HG03571 (cell line): ENCODE measurements around the gene RO60.

Source experiments
- ATAC-seq: cut with Tn5 transposase; IDR thresholded peaks from one replicate; pipeline ENCODE4 v1.9.1; 2021; ENCODE audit not compliant: unreplicated experiment

RO60 gene

DNA sequence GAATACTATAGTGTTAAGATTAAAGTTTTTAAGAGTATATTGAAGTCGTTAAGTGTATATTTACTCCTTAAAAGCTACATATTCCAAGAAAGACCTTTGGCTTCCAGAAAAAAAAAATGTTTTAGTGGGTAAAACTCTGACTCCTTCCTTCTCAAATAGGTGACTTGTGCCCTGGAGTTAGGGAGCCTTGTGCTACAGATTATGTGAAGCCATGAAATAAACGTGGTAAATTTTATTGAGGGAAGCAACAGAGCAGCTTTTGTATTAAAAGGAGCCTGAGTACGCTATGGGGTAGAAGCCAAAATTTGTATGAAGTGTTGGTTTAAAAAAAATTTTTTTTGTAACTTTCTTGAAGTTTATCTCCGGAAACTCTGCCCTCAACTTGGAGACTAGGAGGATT is 994 bp downstream of the RO60 start:
- ATAC-seq: no peak

DNA sequence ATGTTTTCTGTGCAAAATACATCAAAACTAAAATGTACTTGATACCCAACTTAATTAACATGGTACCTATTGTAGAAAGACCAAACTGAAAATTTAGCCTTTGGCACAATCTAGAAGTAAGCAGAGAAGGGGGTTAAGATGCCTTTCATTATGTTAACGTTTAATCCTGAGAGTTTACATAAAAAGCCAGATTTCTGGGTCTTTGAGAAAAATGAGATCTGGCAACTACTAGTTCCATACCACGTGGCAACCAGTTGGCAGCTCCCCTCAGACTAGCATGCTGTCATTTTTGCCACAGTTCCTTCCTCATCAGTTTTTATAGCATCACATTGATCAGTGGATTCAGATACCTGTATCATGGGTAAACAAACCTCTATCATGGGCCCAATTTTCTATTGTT is 1.5 kb downstream of the RO60 start:
- no peak for ATAC-seq

DNA sequence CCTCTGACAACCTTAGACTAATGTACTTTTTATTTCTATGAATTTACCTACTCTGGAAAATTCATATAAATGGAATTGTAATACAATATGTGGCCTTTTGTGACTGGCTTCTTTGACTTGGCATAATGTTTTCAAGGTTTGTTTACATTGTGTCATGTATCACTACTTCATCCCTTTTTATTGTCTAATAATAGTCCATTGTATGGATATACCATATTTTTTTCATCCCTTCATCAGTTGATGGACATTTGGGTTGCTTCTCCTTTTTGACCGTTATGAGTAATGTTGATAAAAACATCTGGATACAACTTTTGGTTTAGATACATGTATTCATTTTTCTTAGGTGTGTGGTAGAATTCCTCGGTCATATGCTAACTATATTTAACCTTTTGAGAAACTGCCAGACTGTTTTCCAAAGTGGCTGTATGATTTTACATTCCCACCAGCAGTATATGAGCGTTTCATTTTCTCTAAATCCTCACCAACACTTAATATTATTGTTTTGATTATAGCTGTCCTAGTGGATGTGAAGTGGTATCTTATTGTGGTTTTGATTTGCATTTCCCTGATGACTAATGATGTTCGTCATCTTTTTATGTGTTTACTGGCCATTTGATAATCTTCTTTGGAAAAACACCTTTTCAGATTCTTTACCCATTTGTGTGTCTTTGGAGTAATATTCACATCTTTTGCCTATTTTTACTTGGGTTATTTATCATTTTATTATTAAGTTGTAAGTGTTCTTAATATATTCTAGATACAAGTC is 3.5 kb downstream of the RO60 start:
- no peak for ATAC-seq

DNA sequence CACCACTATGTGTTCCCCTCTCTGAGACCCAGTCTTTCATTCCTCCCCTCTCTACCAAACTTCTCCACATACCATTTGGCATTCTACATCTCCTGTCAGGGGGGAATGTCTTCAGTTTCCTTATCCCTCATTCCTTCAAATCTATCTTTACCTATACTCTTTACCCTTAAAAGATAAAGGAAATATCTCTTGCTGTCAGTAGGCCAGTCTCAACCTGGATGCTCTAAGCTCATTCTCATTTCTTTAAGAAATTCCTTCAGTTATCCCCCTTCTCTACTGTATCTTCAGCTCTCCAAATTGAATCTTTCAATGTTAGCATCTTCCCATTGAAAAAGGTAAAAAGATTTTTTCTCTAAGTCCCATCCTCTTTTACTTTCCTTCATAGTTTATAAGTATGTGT is 6.5 kb downstream of the RO60 start:
- ATAC-seq: no peak

DNA sequence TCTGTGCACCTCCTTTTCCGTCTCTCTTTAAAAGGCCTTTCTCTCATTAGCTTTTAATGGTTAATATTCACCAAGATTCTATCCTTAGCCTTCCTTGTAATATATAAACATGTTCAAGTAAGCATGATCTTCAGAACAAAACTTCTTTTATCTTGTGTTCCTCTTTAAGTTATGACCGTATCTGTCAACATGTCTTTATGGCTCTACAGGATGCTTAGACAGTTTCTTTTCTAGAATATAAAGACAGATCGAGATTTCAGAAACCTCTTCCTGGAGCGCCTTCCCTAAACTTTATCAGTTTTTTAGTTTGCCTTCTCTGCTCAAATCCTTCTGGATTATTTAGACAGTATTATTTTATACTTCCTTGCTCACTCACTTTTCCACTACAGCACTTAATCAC is 7.2 kb downstream of the RO60 start:
- ATAC-seq: peak; percentile 33

DNA sequence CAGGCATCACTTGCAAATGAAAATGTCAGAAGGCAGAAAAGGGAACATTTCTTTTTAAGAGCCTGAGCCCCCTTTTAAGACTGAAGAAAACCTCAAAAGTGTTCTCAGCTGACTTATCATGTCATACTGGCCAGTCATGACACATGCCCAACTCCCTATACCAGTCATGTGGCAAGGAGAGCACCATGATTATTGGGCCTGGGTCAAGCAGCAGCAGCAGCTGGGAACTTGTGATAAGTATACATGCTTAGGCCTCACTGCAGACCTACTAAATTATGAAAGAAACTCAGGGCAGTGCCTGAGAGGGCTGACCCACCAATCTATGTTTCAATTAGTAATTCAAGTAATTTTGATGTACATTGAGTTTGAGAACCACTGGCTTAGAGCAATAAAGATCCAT is 8.6 kb downstream of the RO60 start:
- ATAC-seq: no peak

DNA sequence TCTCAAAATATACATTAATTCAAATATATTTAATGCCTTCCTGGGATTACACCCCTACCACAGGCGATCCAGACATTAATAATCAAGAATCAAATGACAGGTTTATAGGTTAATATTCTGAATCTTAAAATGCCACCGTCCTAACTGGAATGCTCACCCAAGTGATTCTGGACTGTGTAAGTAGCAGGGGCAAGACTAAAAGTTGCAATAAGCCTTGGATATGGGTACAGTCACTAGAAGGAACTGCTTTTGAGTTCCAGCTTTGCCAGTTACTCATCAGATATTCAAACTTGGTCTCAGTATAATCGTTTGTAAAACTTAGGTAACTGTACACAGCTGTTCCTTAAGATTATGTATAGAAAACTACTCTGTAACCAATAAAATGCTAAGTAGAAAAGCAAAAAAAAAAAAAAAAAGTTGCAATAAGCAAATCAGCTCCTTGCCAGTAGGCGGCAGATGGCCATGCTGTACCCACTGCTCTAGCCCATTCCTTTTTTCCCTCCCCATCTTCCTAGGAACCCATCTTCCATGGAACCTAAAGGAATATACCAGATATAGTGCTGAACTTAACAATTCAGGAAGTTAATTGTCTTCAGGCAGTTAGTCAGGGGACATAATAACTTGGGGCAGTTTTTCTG is 10.5 kb downstream of the RO60 start:
- ATAC-seq: no peak

DNA sequence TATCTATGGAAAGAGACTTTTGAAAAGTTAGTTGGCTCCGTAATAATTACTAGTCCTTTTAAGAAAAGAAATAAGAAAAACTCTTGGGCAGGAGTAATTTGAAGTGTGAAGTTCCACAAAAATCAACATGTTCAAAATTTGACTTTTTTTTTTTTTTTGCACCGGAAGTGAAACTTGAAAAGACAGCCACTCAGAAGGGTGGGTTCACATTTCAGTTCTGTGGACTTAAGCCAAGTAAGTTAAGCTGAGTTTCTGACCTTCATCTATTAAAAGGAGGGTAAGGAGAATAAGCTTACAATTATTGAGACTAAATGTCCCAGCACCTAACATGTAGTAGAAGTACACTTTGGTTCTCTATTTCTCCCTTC is 11.0 kb downstream of the RO60 start:
- no peak for ATAC-seq

DNA sequence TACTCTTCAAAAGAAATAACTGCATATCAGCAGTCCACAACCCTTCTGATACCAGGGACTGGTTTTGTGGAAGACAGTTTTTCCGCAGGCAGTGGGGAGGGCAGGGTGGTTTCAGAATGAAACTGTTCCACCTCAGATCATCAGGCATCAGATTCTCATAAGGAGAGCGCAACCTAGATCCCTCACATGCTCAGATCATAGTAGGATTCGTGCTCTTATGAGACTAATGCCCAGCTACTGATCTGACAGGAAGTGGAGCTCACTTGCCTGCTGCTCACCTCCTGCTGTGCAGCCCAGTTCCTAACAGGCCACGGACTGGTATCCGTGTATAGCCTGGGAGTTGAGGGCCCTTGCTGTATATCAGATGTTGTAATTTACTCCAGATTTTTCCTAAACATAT is 11.5 kb downstream of the RO60 start:
- no peak for ATAC-seq

DNA sequence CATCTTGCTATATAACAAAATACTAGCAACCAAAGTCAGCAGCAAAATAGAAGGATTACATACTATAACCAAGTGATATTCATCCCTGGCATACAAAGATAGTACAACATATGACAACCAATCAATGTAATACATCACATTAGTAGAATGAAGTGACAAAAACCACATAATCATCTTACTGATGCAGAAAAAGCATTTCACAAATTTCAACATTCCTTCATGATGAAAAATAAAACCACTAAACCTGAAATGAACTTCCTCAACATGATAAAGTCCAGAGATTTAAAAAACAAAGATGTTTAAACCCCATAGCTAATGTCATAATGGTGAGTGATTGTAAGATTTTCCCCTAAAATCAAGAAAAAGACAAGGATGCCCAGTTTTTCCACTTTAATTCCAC is 18.6 kb downstream of the RO60 start:
- no peak for ATAC-seq

DNA sequence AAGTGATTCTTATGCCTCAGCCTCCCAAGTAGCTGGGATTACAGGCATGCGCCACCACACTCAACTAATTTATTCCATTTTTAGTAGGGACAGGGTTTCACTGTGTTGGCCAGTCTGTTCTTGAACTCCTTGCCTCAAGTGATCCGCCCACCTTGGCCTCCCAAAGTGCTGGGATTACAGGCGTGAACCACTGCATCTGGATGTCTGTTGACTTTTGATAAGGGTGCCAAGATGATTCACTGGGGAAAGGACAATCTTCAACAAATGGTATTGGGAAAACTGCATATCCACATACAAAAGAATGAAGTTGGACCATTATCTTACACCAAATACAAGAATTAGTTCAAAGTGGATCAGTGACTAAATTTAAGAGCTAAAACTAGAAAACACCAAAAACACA is 19.8 kb downstream of the RO60 start:
- no peak for ATAC-seq

DNA sequence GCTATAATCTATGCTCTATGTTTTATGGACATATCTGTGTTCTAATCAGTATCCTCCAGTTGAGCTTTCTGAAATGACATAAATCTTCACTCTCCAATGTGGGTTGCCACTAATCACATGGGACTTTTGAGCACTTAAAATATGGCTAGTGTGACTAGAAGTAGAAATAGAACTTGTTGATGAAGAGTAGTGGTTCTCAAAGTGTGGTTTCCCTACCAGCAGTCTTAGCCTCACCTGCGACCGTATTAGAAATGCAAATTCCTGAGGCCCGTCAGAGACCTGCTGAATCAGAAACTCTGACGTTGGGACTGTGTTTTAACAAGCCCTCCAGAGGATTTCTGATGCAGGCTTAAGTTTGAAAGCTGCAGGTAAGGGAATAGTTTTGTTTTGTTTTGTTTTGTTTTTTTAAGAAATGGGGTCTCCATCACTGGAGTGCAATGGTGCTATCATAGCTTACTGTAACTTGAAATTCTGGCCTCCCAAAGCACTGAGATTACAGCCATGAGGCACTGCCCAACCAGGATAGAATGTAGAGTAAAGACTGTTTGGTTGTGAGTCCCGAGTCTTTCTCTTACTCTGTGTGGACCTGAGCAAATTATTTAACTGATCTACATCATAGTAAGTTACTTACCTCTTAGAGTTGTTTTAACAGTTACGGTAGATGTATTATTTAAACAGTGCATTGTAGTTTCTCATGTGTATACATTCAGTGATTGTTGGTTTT is 24.1 kb downstream of the RO60 start:
- peak; percentile 74 for ATAC-seq

DNA sequence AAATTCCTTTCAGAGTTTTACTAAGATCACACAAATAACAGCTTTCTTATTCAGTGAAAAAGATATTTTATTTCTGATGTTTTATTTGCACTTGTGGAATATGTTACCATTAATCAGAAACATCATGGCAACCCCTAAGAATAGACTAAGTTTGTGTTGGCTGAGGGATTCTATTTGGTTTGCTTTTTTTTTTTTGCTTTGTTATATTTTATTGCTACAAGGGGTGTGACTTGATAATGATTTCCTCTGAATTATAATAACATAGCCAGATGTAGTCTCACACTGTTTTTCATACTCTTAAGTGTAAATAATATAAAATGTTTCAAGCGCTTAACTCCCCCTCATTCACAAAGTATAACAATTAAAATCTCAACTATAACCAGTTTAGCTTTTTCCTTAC is 25.9 kb downstream of the RO60 start:
- ATAC-seq: no peak

DNA sequence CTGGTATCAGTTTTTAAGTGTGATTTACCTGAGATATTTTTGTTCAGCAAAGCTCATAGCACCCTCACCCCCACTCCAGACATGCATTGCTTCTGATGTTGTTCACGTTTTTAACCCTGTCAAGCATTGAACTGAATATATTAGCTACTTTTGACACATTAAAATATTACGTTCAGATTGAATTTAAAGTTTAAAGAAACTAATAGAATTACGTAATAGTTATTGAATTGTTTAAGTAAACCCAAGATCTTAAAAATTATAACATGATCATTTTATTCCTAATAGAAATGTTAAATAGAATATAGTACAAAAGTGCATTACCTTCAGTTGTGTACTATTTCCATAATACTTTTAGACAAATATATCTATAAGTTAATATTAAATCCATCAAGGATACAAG is 26.9 kb downstream of the RO60 start:
- no peak for ATAC-seq

DNA sequence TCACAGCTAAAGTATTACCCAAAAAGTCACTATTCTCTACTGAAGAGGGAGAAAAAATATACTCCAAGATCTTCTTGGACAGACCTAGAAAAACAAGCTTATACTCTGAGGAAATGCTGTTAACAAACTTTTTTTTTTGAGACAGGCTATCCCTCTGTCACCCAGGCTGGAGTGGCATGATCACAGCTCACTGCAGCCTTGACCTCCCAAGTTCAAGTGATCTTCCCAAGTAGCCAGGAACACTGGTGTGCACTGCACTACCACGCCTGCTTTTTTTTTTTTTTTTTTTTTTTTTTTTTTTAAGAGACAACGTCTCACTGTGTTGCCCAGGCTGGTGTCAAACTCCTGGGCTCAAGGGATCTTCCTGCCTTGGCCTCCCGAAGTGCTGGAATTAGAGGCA is 28.5 kb downstream of the RO60 start:
- ATAC-seq: no peak

DNA sequence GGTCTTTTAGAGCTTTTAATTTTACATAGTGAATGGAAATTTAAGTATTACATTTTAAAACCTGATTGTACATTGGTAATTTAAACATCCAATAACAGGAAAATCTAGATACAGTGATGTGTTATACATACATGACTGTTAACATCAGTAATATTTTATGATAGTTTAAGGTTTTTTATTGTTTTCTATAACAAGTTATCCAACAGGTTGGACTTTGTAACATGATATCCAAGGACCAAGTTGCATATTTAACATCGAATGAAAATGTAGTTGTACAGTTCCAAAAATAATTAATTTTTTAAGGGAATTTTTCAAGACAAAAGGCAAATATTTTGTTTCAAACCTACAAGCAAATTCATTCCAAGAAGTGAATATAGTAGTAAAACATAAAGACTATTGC is 31.5 kb downstream of the RO60 start:
- no peak for ATAC-seq

DNA sequence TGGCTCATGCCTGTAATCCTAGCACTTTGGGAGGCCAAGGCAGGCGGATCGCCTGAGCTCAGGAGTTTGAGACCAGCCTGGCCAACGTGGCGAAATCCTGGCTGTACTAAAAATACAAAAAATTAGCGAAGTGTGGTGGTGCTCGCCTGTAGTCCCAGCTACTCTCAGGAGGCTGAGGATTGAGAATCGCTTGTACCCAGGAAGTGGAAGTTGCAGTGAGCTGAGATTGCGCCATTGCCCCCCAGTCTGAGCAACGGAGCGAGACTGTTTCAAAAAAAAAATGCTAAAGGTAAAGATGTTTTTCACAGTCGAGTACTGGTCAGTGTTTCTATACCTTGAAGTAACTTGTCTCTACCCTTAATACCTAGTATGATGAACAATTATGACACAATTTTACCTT is 34.7 kb downstream of the RO60 start:
- ATAC-seq: no peak

DNA sequence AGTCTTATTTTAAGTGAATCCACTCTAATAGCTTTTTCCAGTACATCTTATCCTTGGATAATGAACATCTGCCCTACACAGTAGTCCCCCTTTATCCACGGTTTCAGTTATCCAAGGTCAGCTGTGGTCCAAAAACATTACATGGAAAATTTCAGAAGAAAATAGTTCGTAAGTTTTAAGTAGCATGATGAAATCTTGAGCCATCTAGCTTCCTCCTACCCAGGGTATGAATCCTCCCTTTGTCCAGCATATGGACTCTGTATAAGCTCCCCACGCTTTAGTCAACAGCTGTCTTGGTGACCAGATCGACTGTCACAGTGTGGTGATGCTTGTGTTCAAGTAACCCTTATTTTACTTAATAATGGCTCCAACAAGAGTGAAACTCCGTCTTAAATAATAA is 43.2 kb downstream of the RO60 start:
- no peak for ATAC-seq

DNA sequence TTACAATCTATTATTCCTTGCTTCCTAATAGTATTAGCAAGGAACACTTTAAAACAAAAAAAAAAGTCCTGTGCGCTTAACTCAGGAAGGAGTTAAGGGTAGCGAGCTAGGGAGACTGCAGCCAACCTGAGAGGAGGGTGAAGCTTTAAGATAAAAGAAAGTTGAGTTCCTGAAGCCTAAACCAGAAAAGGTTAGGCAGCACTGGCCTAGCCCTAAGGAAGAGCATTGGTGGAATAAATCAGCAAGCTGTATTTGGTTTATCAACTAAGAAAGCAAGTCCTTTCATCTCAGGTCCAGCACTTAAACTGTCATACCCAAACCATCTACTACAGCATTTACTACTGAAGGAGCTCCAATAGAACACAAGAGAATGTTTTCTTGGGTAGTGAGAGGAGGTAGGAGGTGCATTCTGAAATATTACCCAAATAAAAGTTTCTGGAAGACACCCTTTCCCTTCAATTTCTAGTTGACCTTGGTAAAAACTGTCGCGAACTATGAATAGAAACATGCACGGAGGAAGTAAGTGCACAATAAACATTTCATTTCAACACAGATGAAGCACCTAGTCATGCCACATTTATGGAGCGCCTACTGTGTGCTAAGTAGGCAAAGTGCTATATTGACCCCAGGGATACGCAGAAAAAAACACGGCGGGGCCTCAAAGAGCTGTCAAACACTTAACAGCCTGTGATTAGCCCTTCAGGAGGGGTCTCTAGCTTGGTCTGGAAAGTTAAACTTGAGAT is 44.5 kb downstream of the RO60 start:
- ATAC-seq: no peak

DNA sequence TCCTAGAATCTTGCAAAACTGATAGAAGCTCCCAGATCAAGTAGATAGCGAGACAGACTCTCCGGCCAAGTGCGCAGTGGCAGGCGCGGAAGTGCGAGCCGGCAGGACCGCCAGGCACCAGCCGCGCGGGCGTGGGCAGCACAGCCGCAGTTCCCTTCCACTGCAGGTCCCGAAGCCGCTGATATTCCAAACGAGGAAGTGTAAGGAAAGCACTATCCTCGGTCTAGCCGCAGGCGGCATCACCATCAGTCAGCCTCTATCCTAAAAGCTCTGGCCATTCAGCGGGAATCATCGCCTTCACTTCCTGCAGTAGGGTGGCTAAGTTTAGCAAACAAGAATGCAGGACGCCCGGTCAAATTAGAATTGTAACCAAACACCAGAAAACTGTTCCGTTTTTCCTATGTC is 45.1 kb downstream of the RO60 start:
- peak; percentile 34 for ATAC-seq

DNA sequence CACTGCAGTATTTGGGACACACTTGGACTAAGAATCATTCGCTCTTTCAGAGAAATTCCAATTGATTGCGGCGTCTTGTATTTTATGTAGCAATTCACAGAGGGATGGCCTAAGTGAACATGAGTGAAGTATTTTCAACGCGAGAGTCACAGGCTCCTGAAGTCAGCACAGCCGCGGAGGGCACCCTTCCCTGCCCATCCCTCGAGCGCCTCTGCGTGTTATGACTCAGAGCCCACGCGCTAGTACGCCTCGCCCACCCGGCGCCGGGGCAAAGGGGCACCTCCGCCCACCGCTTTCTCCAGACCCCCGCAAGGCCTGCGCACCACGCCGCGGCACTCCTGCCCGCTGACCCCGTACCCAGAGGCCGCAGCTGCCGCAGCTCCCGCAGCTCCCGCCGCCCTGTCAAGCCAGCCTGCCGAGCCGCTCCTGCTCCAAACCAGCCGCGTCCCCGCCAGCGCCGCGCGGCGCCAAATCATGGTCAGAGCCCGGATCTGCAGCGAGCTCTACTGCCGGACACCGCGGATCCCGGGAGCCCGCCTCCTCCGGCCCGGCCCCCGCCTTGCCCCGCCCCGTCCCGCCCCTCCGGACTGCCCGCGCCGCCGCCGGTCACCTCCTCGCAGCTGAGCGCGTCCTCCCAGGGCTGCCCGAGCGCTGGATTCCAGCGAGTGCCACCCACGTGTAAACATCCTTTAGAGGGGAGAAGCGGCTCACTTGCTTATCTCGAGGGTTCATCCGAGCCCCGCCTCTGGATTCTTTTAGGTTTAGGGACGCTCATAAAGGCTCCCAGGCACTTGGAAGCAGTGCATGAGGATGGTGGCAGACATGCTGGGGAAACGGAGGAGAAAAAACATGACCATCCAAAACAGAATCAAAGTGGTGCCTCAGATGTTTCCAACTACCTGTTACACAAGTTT is 45.8 kb downstream of the RO60 start, which contains the start of gene GLRX2:
Gene GLRX2, minus strand, starts transcription at position 508 of the 914 bp plus-strand sequence. Its CDS starts 32 bp downstream, at position 476.
- peak; percentile 89 for ATAC-seq
